H1 (cell line): ENCODE data around the gene TIMM22. TPM values are rescaled to one million over a fixed set of nuclear protein-coding genes. Genes with fewer than 3 reads are reported as not detected.

Experiments used
- CTCF ChIA-PET: fragments of 300-600 bp; sonication (Branson Sonifier 250); formaldehyde crosslinking; loops from one replicate; lab custom pipeline; 2021; ENCODE audit not compliant: partially characterized antibody; lab: Charles Lee
- POLR2A ChIA-PET: fragments of 300-600 bp; sonication (Branson Sonifier 250); formaldehyde crosslinking; loops from one replicate; lab custom pipeline; 2021; ENCODE audit warnings: inconsistent platforms; ENCODE audit not compliant: partially characterized antibody; lab: Charles Lee
- DNase-seq, 2 experiments: peaks; one replicate each; pipeline versions ENCODE4 v3.0.0 to v3.0.0-alpha.2; 2010 to 2022; ENCODE audit warnings: low spot score in 2 of 2, low read depth in 1 of 2, mixed read lengths in 1 of 2
- FAIRE-seq: peaks from 2 replicates; lab custom pipeline; 2011; peaks lifted over from hg19 to GRCh38; lab: Jason Lieb, UNC
- H2AFZ ChIP-seq: 2 replicates; pipeline ENCODE4 v1.8.1; 2012; ENCODE audit warnings: low read length, inconsistent platforms
- H2AK5ac ChIP-seq: 2 replicates; pipeline ENCODE4 v1.6.1; 2013; ENCODE audit warnings: low read depth, low read length
- H2BK120ac ChIP-seq: replicated peaks from 2 replicates; pipeline ENCODE3; 2013; ENCODE audit warnings: low read depth, low read length, inconsistent platforms
- H2BK12ac ChIP-seq: 2 replicates; pipeline ENCODE4 v1.6.1; 2013; ENCODE audit warnings: low read depth, low read length
- H2BK15ac ChIP-seq: 2 replicates; pipeline ENCODE4 v1.6.1; 2013; ENCODE audit warnings: low read length
- H2BK20ac ChIP-seq: 2 replicates; pipeline ENCODE4 v1.6.1; 2013; ENCODE audit warnings: low read length
- H2BK5ac ChIP-seq: 2 replicates; pipeline ENCODE4 v1.6.1; 2013; ENCODE audit warnings: low read depth, low read length
- H3K14ac ChIP-seq: 2 replicates; pipeline ENCODE4 v1.6.1; 2013; ENCODE audit warnings: inconsistent platforms; ENCODE audit not compliant: insufficient read length
- H3K18ac ChIP-seq: 2 replicates; pipeline ENCODE4 v1.6.1; 2013; ENCODE audit warnings: low read length; ENCODE audit errors: extremely low read depth
- H3K23ac ChIP-seq: 2 replicates; pipeline ENCODE4 v1.6.1; 2013; ENCODE audit warnings: inconsistent platforms; ENCODE audit not compliant: insufficient read length
- H3K23me2 ChIP-seq: 2 replicates; pipeline ENCODE4 v1.6.1; 2013; ENCODE audit warnings: low read depth, low read length
- H3K27ac ChIP-seq: 2 replicates; pipeline ENCODE4 v1.6.1; 2011; ENCODE audit warnings: low read depth, low read length, inconsistent platforms
- H3K27me3 ChIP-seq, 4 experiments: replicated peaks in 1 of 4; 1 replicate in 1 of 4; 2 replicates in 3 of 4; pipeline versions ENCODE4 v1.6.1 to v1.8.1; 2011 to 2013; ENCODE audit warnings: low read length in 3 of 4, mild to moderate bottlenecking in 3 of 4, inconsistent platforms in 2 of 4, mixed read lengths in 2 of 4, moderate library complexity in 1 of 4; ENCODE audit not compliant: control insufficient read depth in 3 of 4, insufficient read depth in 3 of 4; ENCODE audit errors: extremely low read depth in 1 of 4
- H3K36me3 ChIP-seq, 4 experiments: 2 replicates each; pipeline versions ENCODE4 v1.6.1 to v1.8.1; 2011 to 2013; ENCODE audit warnings: mild to moderate bottlenecking in 4 of 4, low read length in 3 of 4, moderate library complexity in 2 of 4, control low read depth in 1 of 4, inconsistent platforms in 1 of 4; ENCODE audit not compliant: insufficient read depth in 4 of 4, control insufficient read depth in 2 of 4
- H3K4ac ChIP-seq: replicated peaks from 2 replicates; pipeline ENCODE3; 2013; ENCODE audit warnings: low read length, low read depth, mixed read lengths, inconsistent platforms; ENCODE audit not compliant: insufficient read length
- H3K4me1 ChIP-seq, 4 experiments: replicated peaks in 1 of 4; 1 replicate in 1 of 4; 2 replicates in 3 of 4; pipeline versions ENCODE4 v1.6.1 to v1.8.1; 2011 to 2013; ENCODE audit warnings: low read length in 3 of 4, inconsistent platforms in 2 of 4, mixed read lengths in 1 of 4; ENCODE audit not compliant: insufficient read depth in 4 of 4, control insufficient read depth in 3 of 4
- H3K4me2 ChIP-seq, 2 experiments: 2 replicates each; pipeline versions ENCODE4 v1.6.1 to v1.8.1; 2011 to 2013; ENCODE audit warnings: low read depth in 2 of 2, low read length in 2 of 2, control low read depth in 1 of 2, inconsistent platforms in 1 of 2, mild to moderate bottlenecking in 1 of 2; ENCODE audit not compliant: insufficient read depth in 1 of 2
- H3K4me3 ChIP-seq, 4 experiments: fragments of 200-600, 300-600 bp in 1 of 4; sonication (generic), shearing (Covaris generic), sonication (Bioruptor Twin) in 1 of 4; 2 replicates each; pipeline versions ENCODE4 v1.5.1 to v1.8.1; 2011 to 2016; ENCODE audit warnings: low read length in 4 of 4, low read depth in 3 of 4, control low read depth in 2 of 4, inconsistent platforms in 2 of 4, mild to moderate bottlenecking in 2 of 4, mixed read lengths in 1 of 4, moderate library complexity in 1 of 4; ENCODE audit not compliant: insufficient read depth in 2 of 4; ENCODE audit errors: extremely low read depth in 1 of 4
- H3K56ac ChIP-seq: replicated peaks from 2 replicates; pipeline ENCODE3; 2013; ENCODE audit warnings: low read depth, mild to moderate bottlenecking, mixed read lengths, low read length, inconsistent platforms; ENCODE audit not compliant: insufficient read length
- H3K79me1 ChIP-seq: 2 replicates; pipeline ENCODE4 v1.6.1; 2013; ENCODE audit warnings: low read depth, low read length, control low read depth
- H3K79me2 ChIP-seq, 2 experiments: 2 replicates each; pipeline versions ENCODE4 v1.6.1 to v1.8.1; 2012 to 2013; ENCODE audit warnings: low read length in 2 of 2, mild to moderate bottlenecking in 2 of 2, inconsistent platforms in 1 of 2; ENCODE audit not compliant: insufficient read depth in 2 of 2, control insufficient read depth in 1 of 2
- H3K9ac ChIP-seq, 4 experiments: replicated peaks in 1 of 4; 1 replicate in 1 of 4; 2 replicates in 3 of 4; pipeline versions ENCODE4 v1.6.1 to v1.8.1; 2011 to 2013; ENCODE audit warnings: low read depth in 3 of 4, low read length in 3 of 4, control low read depth in 2 of 4, mild to moderate bottlenecking in 2 of 4, moderate library complexity in 2 of 4, inconsistent platforms in 1 of 4; ENCODE audit errors: extremely low read depth in 1 of 4
- H3K9me3 ChIP-seq, 2 experiments: 2 replicates each; pipeline versions ENCODE4 v1.6.1 to v1.8.1; 2012 to 2013; ENCODE audit warnings: mild to moderate bottlenecking in 2 of 2, moderate library complexity in 2 of 2, control low read depth in 1 of 2, inconsistent platforms in 1 of 2, low read depth in 1 of 2, low read length in 1 of 2, mixed read lengths in 1 of 2; ENCODE audit not compliant: insufficient read depth in 2 of 2
- H4K20me1 ChIP-seq, 2 experiments: replicated peaks in 1 of 2; 2 replicates each; pipeline versions ENCODE3 to v1.8.1; 2011 to 2013; ENCODE audit warnings: inconsistent platforms in 2 of 2, low read length in 2 of 2, mild to moderate bottlenecking in 1 of 2; ENCODE audit not compliant: insufficient read depth in 2 of 2, control insufficient read depth in 1 of 2
- H4K5ac ChIP-seq: 2 replicates; pipeline ENCODE4 v1.6.1; 2013; ENCODE audit warnings: low read length, low read depth, mixed read lengths, inconsistent platforms; ENCODE audit not compliant: insufficient read length
- H4K8ac ChIP-seq: 2 replicates; pipeline ENCODE4 v1.8.0; 2013; ENCODE audit warnings: mild to moderate bottlenecking, moderate library complexity, low read length, inconsistent platforms; ENCODE audit not compliant: insufficient read depth; ENCODE audit errors: extremely low read depth
- H4K91ac ChIP-seq: replicated peaks from 2 replicates; pipeline ENCODE3; 2013; ENCODE audit warnings: low read length, mixed read lengths, inconsistent platforms; ENCODE audit not compliant: insufficient read length
- BCL11A ChIP-seq, 2 experiments: IDR thresholded peaks; one replicate each; pipeline ENCODE4 v1.6.1; 2011; ENCODE audit warnings: low read depth in 2 of 2, low read length in 2 of 2, mild to moderate bottlenecking in 2 of 2
- RBBP5 ChIP-seq: IDR thresholded peaks from 2 replicates; pipeline ENCODE4 v1.7.1; 2012; ENCODE audit warnings: low read depth, mild to moderate bottlenecking, inconsistent platforms, low read length, moderate library complexity, borderline replicate concordance
- SIRT6 ChIP-seq: IDR thresholded peaks from one replicate; pipeline ENCODE4 v1.7.1; 2012; ENCODE audit warnings: low read length, inconsistent platforms
- SRF ChIP-seq: IDR thresholded peaks from 2 replicates; pipeline ENCODE4 v1.6.1; 2011; ENCODE audit warnings: mild to moderate bottlenecking, low read depth, low read length, moderate library complexity
- WGBS, 2 experiments: shearing (Covaris generic) in 1 of 2; methylation state at CpG; one replicate each; pipeline versions ENCODE4 v1.1.6 to v1.1.7; 2013 to 2015; ENCODE audit warnings: low lambda C conversion rate in 2 of 2, mixed read lengths in 2 of 2, inconsistent platforms in 1 of 2, low coverage in 1 of 2, missing lambda C conversion rate in 1 of 2; ENCODE audit not compliant: insufficient replicate concordance in 2 of 2, insufficient coverage in 1 of 2, insufficient read length in 1 of 2; ENCODE audit errors: extremely low coverage in 1 of 2, missing lambda C conversion rate in 1 of 2; 5-methylcytosine and 5-hydroxymethylcytosine counted together
- polyA plus RNA-seq, 7 experiments: library from polyadenylated mRNA; depleted of rRNA in 3 of 7; stranded (reverse) in 5 of 7; unstranded in 2 of 7; fragments of >200 nt in 5 of 7; fragments of 200-250 nt in 2 of 7; gene quantifications; 1 replicate in 5 of 7; 2 replicates in 1 of 7; 4 replicates in 1 of 7; pipeline versions ENCODE4 v1.2.1 to v1.2.3, GENCODE V29; 2011 to 2013; ENCODE audit warnings: missing spikeins in 2 of 7, mixed read lengths in 2 of 7
- total RNA-seq: library from RNA; stranded (reverse); fragmentation: NEBNext Ultra II Directional; extraction: Animal tissue kit (Norgen Biotek cat#: 25700); gene quantifications from 2 replicates; pipeline ENCODE4 v1.2.1, GENCODE V29; 2021

The TIMM22 gene
- total and polyA plus RNA-seq, 2 of the 8 experiments (the other 6 are each of a cell fraction or from before 2014, with no cell fraction given): 13.8 to 17.4 TPM

GRCh38 chr17:1007310-1008007, 10.5 kb downstream of the TIMM22 start:
- no peak overlapping the region for H2BK12ac ChIP-seq
- no peak overlapping the region for H3K56ac ChIP-seq
- H3K14ac ChIP-seq: no peak overlapping the region

More at GRCh38 chr17:1007310-1008007, 10.5 kb downstream of the TIMM22 start:
- Histone ChIP-seq H2BK20ac (no peak overlapping the region), H3K4me3 (no peak overlapping the region), H4K5ac (no peak overlapping the region), H2AK5ac (no peak overlapping the region), H2BK5ac (no peak overlapping the region), H3K18ac (no peak overlapping the region), H3K23me2 (no peaks in the 10 kb centered on the region), H3K36me3 (peaks cover 0 to 14% (median 1%) of the 10 kb centered on the region in 4 experiments; a peak in 4 of 8 replicates), H3K4me1 (peaks cover 0 to 3% (median 0%) of the 10 kb centered on the region in 4 experiments; a peak in 4 of 7 replicates), H3K79me2 (no peaks in the 10 kb centered on the region), H3K4ac (no peak overlapping the region), H4K8ac (no peak overlapping the region), H3K9me3 (no peaks in the 10 kb centered on the region), H2BK15ac (no peak overlapping the region), H3K4me2 (no peak overlapping the region), H3K27me3 (no peaks in the 10 kb centered on the region), H3K9ac (no peak overlapping the region), H3K79me1 (peaks cover 3% of the 10 kb centered on the region; the same call in 1 of the 2 replicates), H2BK120ac (no peak overlapping the region), H4K20me1 (peaks cover 0 to 3% of the 10 kb centered on the region in 2 experiments), H2AFZ (no peak overlapping the region), H3K23ac (no peak overlapping the region), H4K91ac (no peak overlapping the region), H3K27ac (no peak overlapping the region)
- CTCF ChIA-PET: interaction anchor here (1.8 to 12.7 kb wide), 2 partner anchors 11 to 50 kb away, joined by 5 to 144 read pairs; no protein-coding TSS in a partner anchor
- POLR2A ChIA-PET: interaction anchor here (0.8 to 1.8 kb wide), 4 partner anchors 10 to 238 kb away, joined by 3 to 6 read pairs (median 3); partner anchors contain the start of genes GLOD4, MRM3 and TIMM22
- TF ChIP-seq RBBP5 (no peak), BCL11A (IDR thresholded peaks at IDR 0.05; ENCODE audit: low read depth in 2 of 2, low read length in 2 of 2) (no peak), SRF (no peak), SIRT6 (no peak)
- FAIRE-seq (no peak), DNase-seq (no peak)
- WGBS, 2 experiments: 92% methylated on average over 16 of the region's 16 CpGs; no CpG with 5 or more reads in 1 of the 2 experiments
